ENCODE data around the gene PCYOX1L.

- TF ChIP-seq CTCF (conservative IDR thresholded peaks at IDR 0.05; ENCODE audit: low read length) (no peak), EZH2phosphoT487 (IDR thresholded peaks at IDR 0.05; ENCODE audit: borderline replicate concordance) (no peak)
Measured at GRCh38 chr5:149355688-149356087, 2.2 kb upstream of the PCYOX1L start.

All from Loucy (cell line).